Measurements from ENCODE around the gene NOX3. TPM values are rescaled to one million over a fixed set of nuclear protein-coding genes. Genes with fewer than 3 reads are reported as not detected.

The NOX3 gene
- total and polyA plus RNA-seq, 2 of the 8 experiments (the other 6 are each of a cell fraction or from before 2014, with no cell fraction given) = not detected

DNA sequence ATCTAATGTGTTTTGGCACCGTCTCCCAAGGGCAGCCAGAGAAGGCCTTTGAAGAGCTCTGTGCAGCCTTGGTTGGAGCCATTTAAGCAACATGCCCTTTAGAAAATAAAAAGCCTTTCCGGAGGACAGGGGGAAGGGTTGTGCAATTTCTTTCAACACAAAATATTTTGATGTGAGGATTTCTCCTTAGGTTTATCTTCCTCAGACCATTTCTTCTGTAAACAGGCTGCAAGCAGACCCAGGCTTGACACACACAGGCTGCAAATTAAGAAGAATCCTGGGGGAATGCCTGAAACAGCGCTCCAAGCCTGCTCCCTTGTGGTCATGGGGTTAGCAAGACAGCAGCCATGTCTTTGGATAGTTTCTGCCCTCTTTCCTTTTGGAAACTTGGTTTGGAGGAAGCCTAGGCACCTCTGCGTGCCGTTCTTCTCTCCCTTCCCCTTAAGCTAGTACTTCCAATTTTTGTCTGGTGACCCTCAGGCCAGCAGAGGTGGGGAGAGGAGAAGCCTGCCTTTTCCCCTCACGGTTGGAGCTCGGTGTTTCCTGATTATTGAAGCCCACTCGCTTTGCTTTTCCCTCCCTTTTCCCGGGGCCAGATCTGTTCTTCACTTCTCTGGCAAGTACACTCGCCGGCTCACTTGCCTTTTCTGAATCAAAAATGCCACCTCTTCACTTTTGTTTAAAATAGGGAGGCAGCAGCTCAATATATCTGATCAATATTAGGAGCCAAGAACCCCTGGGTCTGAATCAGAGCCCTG lies 39.6 kb upstream of the NOX3 start:
- no peak overlapping the region for H3K4me3 ChIP-seq (ENCODE audit: extremely low read depth in 1 of 4, insufficient read depth in 2 of 4, low read depth in 3 of 4, low read length in 4 of 4)
- CTCF ChIA-PET (ENCODE audit: partially characterized antibody) = interaction anchor here (0.7 to 5.6 kb wide), 38 partner anchors 8 to 864 kb away, joined by 3 to 64 read pairs (median 4); partner anchors contain the start of gene NOX3

More for the DNA sequence above, 39.6 kb upstream of the NOX3 start:
- H3K36me3 ChIP-seq (ENCODE audit: control insufficient read depth in 2 of 4, insufficient read depth in 4 of 4, low read length in 3 of 4) = no peaks in the 10 kb centered on the region
- H3K56ac ChIP-seq (replicated peaks; ENCODE audit: insufficient read length, low read depth, low read length) = no peak overlapping the region
- no peak overlapping the region for H3K9ac ChIP-seq (replicated peaks in 1 of 4; ENCODE audit: extremely low read depth in 1 of 4, low read depth in 3 of 4, low read length in 3 of 4)
- no peak overlapping the region for H4K5ac ChIP-seq (ENCODE audit: insufficient read length, low read depth, low read length)
- H2BK12ac ChIP-seq (ENCODE audit: low read depth, low read length) = no peak overlapping the region
- H4K91ac ChIP-seq (replicated peaks; ENCODE audit: insufficient read length, low read length) = no peak overlapping the region
- H3K23me2 ChIP-seq (ENCODE audit: low read depth, low read length) = no peaks in the 10 kb centered on the region
- H3K14ac ChIP-seq (ENCODE audit: insufficient read length) = no peak overlapping the region
- H4K8ac ChIP-seq (ENCODE audit: extremely low read depth, insufficient read depth, low read length) = no peak overlapping the region
- H2BK20ac ChIP-seq (ENCODE audit: low read length) = no peak overlapping the region
- no peaks in the 10 kb centered on the region for H4K20me1 ChIP-seq (replicated peaks in 1 of 2; ENCODE audit: control insufficient read depth in 1 of 2, insufficient read depth in 2 of 2, low read length in 2 of 2)
- no peaks in the 10 kb centered on the region for H3K27me3 ChIP-seq (replicated peaks in 1 of 4; ENCODE audit: control insufficient read depth in 3 of 4, extremely low read depth in 1 of 4, insufficient read depth in 3 of 4, low read length in 3 of 4)
- no peaks in the 10 kb centered on the region for H3K79me2 ChIP-seq (ENCODE audit: control insufficient read depth in 1 of 2, insufficient read depth in 2 of 2, low read length in 2 of 2)
- H3K4me2 ChIP-seq (ENCODE audit: insufficient read depth in 1 of 2, low read depth in 2 of 2, low read length in 2 of 2) = no peak overlapping the region
- TF ChIP-seq MAFK (IDR thresholded peaks at IDR 0.05; ENCODE audit: low read depth, low read length) (no peak), RAD21 (IDR thresholded peaks at IDR 0.05 in 1 of 2, conservative IDR thresholded peaks at IDR 0.05 in 1 of 2; ENCODE audit: low read depth in 2 of 2, low read length in 2 of 2) (peak; percentile 97), YY1 (IDR thresholded peaks at IDR 0.05; ENCODE audit: low read depth, low read length) (peak; percentile 84; the same call in 1 of the 2 replicates), TBP (IDR thresholded peaks at IDR 0.05; ENCODE audit: low read depth, low read length) (no peak)
- TF ChIP-seq, protein P1, sequence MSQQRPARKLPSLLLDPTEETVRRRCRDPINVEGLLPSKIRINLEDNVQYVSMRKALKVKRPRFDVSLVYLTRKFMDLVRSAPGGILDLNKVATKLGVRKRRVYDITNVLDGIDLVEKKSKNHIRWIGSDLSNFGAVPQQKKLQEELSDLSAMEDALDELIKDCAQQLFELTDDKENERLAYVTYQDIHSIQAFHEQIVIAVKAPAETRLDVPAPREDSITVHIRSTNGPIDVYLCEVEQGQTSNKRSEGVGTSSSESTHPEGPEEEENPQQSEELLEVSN (IDR thresholded peaks at IDR 0.05) = peak; percentile 51
- TF ChIP-seq, protein P2, sequence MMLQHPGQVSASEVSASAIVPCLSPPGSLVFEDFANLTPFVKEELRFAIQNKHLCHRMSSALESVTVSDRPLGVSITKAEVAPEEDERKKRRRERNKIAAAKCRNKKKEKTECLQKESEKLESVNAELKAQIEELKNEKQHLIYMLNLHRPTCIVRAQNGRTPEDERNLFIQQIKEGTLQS (IDR thresholded peaks at IDR 0.05; ENCODE audit: insufficient read depth, low read depth, low read length) = no peak
- TF ChIP-seq, protein P3, sequence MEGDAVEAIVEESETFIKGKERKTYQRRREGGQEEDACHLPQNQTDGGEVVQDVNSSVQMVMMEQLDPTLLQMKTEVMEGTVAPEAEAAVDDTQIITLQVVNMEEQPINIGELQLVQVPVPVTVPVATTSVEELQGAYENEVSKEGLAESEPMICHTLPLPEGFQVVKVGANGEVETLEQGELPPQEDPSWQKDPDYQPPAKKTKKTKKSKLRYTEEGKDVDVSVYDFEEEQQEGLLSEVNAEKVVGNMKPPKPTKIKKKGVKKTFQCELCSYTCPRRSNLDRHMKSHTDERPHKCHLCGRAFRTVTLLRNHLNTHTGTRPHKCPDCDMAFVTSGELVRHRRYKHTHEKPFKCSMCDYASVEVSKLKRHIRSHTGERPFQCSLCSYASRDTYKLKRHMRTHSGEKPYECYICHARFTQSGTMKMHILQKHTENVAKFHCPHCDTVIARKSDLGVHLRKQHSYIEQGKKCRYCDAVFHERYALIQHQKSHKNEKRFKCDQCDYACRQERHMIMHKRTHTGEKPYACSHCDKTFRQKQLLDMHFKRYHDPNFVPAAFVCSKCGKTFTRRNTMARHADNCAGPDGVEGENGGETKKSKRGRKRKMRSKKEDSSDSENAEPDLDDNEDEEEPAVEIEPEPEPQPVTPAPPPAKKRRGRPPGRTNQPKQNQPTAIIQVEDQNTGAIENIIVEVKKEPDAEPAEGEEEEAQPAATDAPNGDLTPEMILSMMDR (IDR thresholded peaks at IDR 0.05; ENCODE audit: control extremely low read depth in 1 of 3, insufficient read depth in 1 of 3, low read depth in 1 of 3, low read length in 3 of 3) = peak; percentile 73 to 82 (median 79)
- peaks cover 0 to 3% of the 10 kb centered on the region in 2 experiments; a peak in 1 of 4 replicates for H3K9me3 ChIP-seq (ENCODE audit: insufficient read depth in 2 of 2, low read depth in 1 of 2, low read length in 1 of 2)
- no peaks in the 10 kb centered on the region for H3K79me1 ChIP-seq (ENCODE audit: low read depth, low read length)
- no peak overlapping the region for H2BK120ac ChIP-seq (replicated peaks; ENCODE audit: low read depth, low read length)
- FAIRE-seq (no peak), DNase-seq (ENCODE audit: low read depth in 1 of 2, low spot score in 2 of 2) (peak; percentile 53 to 59)
- no peak overlapping the region for H3K18ac ChIP-seq (ENCODE audit: extremely low read depth, low read length)
- H2AK5ac ChIP-seq (ENCODE audit: low read depth, low read length) = no peak overlapping the region
- no peak overlapping the region for H3K4ac ChIP-seq (replicated peaks; ENCODE audit: insufficient read length, low read depth, low read length)
- no peaks in the 10 kb centered on the region; a peak in 1 of 7 replicates for H3K4me1 ChIP-seq (replicated peaks in 1 of 4; ENCODE audit: control insufficient read depth in 3 of 4, insufficient read depth in 4 of 4, low read length in 3 of 4)
- 76% methylated on average over 10 of the region's 11 CpGs; no CpG with 5 or more reads in 1 of the 2 experiments for WGBS, 2 experiments (ENCODE audit: extremely low coverage in 1 of 2, insufficient coverage in 1 of 2, insufficient read length in 1 of 2, insufficient replicate concordance in 2 of 2, low coverage in 1 of 2, low lambda C conversion rate in 2 of 2, missing lambda C conversion rate in 1 of 2)
- no peak overlapping the region for H2BK15ac ChIP-seq (ENCODE audit: low read length)
- H3K23ac ChIP-seq (ENCODE audit: insufficient read length) = no peak overlapping the region
- H2AFZ ChIP-seq (ENCODE audit: low read length) = peak overlapping the region; percentile 98
- POLR2A ChIA-PET (ENCODE audit: partially characterized antibody) = interaction anchor here (1.1 kb wide), 1 partner anchor 25 kb away, joined by 3 read pairs; no protein-coding TSS in a partner anchor
- no peak overlapping the region for H3K27ac ChIP-seq (ENCODE audit: low read depth, low read length)
- no peak overlapping the region for H2BK5ac ChIP-seq (ENCODE audit: low read depth, low read length)
